Midbrain (tissue), 1 donor: ENCODE data around the gene CES2.
"Not testable (repeated sequence)": the region's sequence is repeated elsewhere in the genome, so short reads cannot be mapped to it uniquely, and the experiment has no call there.

ENCODE experiments used
- DNase-seq: peaks from one replicate; lab custom pipeline; 2025; lab: John Stamatoyannopoulos, UW

CES2 gene

DNA sequence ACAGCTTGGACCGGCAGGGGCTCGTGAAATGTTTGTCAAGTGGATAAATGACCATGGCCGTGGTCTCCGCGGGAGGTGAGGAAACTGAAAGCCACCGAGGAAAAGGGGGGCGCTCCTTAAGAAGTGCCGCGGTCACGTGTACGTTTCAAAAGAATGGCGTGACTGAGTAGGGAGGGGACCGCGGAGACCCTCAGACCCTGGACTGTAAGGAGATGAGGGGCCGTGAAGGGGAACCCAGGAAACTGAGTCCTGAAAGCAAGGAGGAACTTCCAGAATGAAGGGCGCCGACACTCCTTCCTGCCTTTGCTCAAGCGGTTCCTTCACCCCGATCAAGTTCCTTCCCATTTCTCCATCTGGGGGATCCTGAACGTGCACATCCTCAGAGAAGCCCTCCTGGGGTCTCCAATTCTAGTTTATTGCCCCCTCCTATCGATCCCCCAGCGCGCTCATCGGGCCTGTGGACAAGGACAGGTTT lies 440 bp upstream of the CES2 start:
- not testable (repeated sequence) for DNase-seq

DNA sequence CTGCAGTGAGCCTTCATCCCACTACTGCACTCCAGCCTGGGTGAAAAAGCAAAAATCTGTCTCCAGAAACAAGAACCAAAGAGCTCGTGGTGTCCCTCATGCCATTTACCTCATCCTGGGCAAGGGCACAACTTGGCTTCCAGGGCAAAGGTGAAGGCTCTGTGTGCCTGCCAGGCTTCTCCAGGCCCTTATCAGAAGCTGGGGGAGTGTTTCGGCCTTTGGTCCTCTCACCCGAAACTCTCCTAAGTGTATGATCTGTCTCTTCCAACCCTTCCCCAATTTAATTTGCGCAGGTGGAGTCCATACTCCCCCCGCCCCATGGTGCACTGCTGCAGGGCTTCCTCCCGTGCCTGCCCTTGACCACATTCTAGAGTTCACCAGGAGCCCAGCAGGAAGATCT lies 1.1 kb downstream of the CES2 start:
- DNase-seq: no peak

DNA sequence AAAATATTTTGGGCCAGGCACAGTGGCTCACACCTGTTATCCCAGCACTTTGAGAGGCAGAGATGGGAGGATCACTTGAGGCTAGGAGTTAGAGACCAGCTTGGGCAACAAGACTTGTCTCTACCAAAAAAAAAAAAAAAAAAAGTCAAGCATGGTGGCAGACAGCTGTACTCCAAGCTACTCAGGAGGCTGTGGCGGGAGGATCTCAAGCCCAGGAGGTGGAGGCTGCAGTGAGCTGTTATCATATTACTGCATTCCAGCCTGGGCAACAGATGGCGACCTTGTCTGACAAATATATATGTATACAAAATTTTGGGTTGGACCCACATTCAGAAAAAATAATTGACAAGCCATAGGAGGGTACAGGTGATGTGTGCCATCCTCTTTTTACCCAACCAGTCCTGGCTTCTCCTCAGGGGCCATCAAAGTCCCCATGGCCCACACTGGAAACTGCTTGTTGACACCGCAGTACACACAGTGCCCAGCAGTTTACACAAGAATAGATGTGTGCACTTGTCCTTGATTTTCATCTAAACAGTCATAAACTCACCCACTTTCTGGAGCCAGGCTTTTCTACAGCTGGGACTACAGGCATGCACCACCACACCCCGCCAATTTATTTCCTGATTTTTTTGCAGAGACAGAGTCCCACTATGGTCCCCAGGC lies 1.7 kb downstream of the CES2 start:
- DNase-seq: no peak

DNA sequence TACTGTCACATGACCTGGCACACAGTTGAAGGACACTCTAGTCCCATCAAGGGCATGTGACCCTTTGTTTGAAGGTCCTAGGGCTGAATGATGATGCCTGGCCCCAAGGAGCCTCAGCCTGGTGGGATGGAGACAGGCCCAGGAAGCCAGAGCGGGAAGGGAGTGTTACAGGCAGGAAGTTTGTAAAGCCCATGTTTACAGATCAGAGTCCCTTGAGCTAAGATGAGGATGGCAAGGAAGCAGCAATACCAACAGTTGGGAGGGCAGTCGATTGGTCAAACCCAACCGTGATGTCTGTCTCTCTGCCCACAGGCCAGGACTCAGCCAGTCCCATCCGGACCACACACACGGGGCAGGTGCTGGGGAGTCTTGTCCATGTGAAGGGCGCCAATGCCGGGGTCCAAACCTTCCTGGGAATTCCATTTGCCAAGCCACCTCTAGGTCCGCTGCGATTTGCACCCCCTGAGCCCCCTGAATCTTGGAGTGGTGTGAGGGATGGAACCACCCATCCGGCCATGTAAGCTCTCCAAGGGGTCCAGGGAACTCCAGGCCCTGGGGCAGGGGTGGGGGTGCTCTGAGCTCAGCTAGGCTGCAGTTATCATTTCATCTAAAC lies 2.5 kb downstream of the CES2 start:
- no peak for DNase-seq

GRCh38 chr16:66939366-66939765 lies 4.0 kb downstream of the CES2 start:
- no peak for DNase-seq

DNA sequence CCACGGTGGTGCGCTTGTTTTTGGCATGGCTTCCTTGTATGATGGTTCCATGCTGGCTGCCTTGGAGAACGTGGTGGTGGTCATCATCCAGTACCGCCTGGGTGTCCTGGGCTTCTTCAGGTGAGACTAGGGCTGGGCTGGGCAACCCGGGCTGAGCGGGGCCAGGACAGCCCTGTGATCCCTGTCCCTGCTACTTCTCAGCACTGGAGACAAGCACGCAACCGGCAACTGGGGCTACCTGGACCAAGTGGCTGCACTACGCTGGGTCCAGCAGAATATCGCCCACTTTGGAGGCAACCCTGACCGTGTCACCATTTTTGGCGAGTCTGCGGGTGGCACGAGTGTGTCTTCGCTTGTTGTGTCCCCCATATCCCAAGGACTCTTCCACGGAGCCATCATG lies 4.9 kb downstream of the CES2 start:
- no peak for DNase-seq

GRCh38 chr16:66942981-66943380 lies 7.7 kb downstream of the CES2 start:
- no peak for DNase-seq

DNA sequence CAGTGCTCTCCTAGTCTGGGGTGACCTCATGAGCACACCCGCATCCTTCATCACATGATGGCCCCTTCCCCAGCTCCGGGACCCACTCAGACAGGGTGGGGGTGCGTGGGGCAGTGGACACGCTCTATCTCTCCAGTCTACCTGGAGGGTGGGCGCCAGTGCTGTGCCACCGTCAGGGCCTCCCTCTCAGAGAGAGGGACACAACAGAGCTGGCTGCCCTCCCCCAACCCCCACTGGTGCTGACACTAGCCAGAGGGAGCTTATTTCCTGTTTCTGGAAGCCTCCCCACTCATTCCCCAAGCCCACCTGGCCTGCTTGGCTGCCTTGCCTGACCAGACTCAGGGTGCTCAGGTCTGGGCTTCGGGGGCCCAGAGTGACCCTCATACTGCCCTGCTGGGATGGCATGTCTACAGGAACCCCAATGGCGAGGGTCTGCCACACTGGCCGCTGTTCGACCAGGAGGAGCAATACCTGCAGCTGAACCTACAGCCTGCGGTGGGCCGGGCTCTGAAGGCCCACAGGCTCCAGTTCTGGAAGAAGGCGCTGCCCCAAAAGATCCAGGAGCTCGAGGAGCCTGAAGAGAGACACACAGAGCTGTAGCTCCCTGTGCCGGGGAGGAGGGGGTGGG lies 8.2 kb downstream of the CES2 start:
- no peak for DNase-seq

GRCh38 chr16:66944054-66944441 lies 8.7 kb downstream of the CES2 start:
- DNase-seq: no peak

GRCh38 chr16:66944971-66945370 lies 9.7 kb downstream of the CES2 start:
- not testable (repeated sequence) for DNase-seq

GRCh38 chr16:66945939-66946338 lies 10.6 kb downstream of the CES2 start:
- no peak for DNase-seq

GRCh38 chr16:66946541-66946940 lies 11.2 kb downstream of the CES2 start:
- DNase-seq: no peak

DNA sequence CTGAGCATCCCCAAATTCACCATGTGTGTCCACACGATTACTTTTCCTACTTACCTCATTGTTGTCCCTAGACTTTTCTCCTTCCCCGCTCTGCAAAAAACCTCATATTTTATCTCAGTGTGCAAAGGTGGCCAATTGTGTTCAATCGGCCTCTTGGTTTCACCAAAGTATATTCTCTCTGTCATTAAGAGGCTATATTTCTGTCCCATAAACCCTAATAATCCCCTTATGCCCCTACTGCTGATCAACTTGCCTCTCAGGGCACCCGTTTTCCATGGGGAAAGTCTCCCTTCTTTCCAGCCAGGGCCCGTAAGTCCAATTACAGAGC lies 11.6 kb downstream of the CES2 start:
- DNase-seq: no peak

- peak; percentile 89 for DNase-seq
These were observed 12.2 kb downstream of the CES2 start for GRCh38 chr16:66947302-66948065.

- DNase-seq: peak; percentile 16
These were observed 13.0 kb downstream of the CES2 start for GRCh38 chr16:66948134-66948836.

DNA sequence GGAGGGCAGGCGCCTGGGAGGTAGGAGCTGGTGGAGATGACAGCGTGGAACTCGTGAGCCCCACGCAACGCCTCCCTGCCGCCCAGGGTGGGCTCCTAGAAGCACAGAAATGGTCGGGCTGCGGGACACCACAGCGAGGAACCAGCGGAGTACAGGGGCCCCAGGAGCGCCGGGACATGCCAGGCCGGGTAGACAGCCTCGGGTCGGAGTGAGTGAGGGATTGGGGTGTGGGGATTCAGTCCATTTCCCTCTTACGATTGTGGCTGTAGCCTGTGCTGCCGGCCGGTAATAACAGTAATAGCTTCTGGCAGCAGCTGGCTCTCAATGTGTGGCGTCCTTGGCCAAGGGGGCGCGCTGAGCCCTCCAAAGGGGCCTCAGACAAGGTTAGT lies 13.5 kb downstream of the CES2 start:
- DNase-seq: no peak

DNA sequence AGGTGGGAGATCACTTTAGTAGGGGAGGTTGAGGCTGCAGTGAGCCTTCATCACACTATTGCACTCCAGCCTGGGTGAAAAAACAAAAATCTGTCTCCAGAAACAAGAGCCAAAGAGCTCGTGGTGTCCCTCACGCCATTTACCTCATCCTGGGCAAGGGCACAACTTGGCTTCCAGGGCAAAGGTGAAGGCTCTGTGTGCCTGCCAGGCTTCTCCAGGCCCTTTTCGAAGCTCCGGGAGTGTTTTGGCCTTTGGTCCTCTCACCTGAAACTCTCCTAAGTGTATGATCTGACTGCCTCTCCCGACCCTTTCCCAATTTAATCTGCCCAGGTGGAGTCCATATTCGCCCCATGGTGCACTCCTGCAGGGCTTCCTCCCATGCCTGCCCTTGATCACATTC lies 14.2 kb downstream of the CES2 start:
- DNase-seq: no peak

GRCh38 chr16:66950437-66950836 lies 15.1 kb downstream of the CES2 start:
- no peak for DNase-seq

- DNase-seq: no peak
These were observed 15.9 kb downstream of the CES2 start for GRCh38 chr16:66950971-66951790.

- no peak for DNase-seq
These were observed 17.3 kb downstream of the CES2 start for GRCh38 chr16:66952430-66953110.
